HuH-7.5 (cell line): Measurements from ENCODE around the gene TEX12.
"Not testable (repeated sequence)": the region's sequence is repeated elsewhere in the genome, so short reads cannot be mapped to it uniquely, and the experiment has no call there.

ENCODE experiments used
- DNase-seq: peaks from one replicate; pipeline ENCODE4 v3.0.0; 2011; ENCODE audit warnings: low spot score

TEX12 gene, protein sequence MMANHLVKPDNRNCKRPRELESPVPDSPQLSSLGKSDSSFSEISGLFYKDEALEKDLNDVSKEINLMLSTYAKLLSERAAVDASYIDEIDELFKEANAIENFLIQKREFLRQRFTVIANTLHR

DNA sequence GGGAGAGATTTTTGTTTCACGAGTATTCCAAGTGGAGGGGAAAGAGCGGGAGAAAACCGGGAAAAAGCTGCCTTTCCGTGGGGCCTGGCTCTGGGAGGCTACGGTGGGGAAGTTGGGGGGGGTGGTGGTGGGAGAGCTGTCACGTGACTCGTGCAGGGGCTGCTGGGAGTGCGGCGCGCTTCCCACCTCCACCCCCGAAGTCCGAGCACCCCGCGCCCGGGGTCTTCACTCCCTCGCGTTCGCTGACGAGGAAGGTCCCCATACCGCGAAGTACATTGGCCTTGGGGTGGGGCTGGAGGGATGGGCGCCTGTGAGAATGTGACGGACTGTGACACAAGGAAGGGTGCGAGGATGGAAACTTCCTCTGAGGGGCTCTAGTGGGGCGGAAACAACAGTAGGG is at the start of gene TEX12:
TEX12 (plus strand) TSS at position 228 of the 400 bp plus-strand sequence. CDS start 1,897 bp downstream, outside the sequence.
- DNase-seq = no peak

- no peak for DNase-seq
Observed at GRCh38 chr11:112118176-112118575, 49.0 kb upstream of the TEX12 start.

- no peak for DNase-seq
Observed at GRCh38 chr11:112121981-112122615, 45.1 kb upstream of the TEX12 start.

GRCh38 chr11:112123129-112123528 is 44.0 kb upstream of the TEX12 start:
- no peak for DNase-seq

GRCh38 chr11:112127056-112127455 is 40.1 kb upstream of the TEX12 start:
- DNase-seq = no peak

- DNase-seq = no peak
Observed at GRCh38 chr11:112128483-112129121, 38.6 kb upstream of the TEX12 start.

DNA sequence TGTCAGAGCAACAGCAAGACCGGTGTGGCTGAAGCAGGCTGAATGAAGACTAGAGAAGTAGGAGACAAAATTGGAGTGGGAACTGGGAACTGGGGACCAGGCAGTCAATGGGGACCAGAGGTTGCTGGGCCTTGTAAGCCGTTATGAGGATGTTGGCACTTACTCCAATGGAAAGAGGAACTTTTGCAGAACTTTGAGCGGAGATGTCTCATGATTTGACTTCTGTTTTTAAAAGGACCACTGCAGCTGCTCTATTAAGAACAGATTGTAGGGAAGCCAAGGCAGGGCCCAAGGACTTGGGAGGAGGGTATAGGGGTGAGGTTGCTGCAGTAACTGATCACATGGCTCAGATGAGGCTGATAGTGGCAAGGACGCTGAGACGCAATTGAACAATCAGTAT is 37.5 kb upstream of the TEX12 start:
- no peak for DNase-seq

DNA sequence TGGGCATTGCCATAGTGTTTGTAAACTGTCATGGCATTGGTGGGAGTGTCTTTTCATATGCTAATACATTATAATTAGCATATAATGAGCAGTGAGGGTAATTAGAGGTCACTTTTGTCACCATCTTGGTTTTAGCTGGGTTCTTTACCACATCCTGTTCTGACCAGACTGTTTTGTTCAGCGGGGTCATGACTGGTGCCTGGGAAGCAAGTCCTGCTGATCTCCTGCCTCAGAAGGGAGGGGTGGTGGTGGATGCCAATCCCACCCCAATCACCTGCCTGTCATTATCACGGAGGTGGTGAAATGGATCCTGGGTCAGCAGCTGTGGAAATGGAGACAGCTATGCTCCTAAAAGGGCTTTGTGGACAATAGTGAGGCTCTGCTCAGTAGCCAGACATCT is 34.4 kb upstream of the TEX12 start:
- DNase-seq = no peak

- no peak for DNase-seq
Observed at GRCh38 chr11:112134473-112134872, 32.7 kb upstream of the TEX12 start.

- DNase-seq = no peak
Observed at GRCh38 chr11:112143597-112143996, 23.6 kb upstream of the TEX12 start.

- no peak for DNase-seq
Observed at GRCh38 chr11:112150517-112150916, 16.7 kb upstream of the TEX12 start.

- no peak for DNase-seq
Observed at GRCh38 chr11:112156153-112156955, 10.8 kb upstream of the TEX12 start.

DNA sequence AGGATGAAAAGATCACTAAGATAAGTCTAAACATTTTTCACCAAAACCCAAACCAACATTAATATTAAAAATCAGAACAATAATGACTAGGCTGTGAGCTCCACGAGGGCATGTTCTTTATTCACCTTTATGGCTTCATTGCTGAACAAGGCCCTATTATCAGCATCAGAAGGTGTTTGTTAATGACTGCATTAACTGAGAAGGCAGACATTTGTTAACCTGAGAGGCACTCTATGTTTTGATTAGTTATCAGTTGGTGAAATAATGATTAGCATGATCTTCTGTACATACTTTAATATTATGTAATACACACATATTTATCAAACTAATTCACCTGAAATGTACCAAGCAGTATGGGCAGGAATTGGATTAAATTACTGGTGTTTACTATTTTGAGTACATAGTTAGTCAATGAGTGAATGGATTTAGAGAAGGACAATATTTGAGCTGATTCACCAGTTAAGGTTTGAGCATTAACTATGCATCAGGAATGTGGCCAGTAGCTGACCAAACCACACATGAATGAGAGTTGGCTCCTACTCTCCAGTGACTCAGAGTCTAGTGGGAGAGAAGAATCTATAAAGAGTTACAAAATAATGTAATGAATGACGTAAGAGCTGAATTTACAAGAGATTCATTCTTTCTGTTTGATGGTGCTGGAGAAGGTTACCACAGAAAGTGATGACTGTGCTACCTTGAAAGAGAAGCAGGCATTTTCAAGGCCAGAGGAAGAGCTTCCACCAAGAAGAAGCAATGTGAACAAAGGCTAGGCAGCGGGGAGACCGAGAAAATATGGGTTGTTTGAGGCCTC is 10.0 kb upstream of the TEX12 start:
- DNase-seq = no peak

DNA sequence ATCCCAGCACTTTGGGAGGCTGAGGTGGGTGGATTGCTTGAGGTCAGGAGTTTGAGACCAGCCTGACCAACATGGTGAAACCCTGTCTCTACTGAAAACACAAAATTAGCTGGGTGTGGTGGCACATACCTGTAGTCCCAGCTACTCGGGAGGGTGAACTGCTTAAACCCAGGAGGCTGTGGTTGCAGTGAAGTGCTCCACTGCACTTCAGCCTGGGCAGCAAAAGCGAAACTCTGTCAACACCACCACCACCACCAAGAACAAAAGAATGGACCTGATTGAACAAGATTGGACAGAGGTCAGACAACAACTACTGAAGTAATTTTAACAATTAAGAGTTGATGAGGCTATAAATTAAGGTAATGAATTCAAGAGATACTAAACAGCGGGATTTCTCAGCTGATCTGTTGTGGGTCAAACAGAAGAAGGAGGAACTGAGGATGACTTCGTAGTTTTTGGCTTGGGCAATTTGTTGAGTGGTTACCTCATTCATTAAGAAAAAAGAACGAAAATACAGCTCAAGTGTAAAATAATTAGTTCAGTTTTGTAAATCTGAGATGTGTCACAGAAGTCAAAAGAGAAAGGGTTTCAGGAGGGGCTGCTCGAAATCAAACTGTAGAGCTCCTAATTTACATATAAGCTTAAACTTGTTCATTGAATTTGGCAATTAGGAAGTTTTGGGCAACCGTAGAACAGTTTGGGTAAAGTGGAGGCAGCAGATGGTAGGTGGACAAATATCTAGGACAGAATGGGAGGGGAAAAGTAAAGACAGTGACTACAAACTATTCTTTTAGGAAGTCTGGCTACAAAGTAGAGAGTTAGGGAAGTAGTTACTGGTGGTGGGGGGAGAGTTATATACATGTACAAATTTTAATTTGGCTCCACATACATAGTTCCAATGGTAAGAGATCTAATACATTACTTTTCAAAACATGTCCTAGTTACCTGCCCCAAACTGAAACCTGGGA is 7.8 kb upstream of the TEX12 start:
- DNase-seq = no peak

DNA sequence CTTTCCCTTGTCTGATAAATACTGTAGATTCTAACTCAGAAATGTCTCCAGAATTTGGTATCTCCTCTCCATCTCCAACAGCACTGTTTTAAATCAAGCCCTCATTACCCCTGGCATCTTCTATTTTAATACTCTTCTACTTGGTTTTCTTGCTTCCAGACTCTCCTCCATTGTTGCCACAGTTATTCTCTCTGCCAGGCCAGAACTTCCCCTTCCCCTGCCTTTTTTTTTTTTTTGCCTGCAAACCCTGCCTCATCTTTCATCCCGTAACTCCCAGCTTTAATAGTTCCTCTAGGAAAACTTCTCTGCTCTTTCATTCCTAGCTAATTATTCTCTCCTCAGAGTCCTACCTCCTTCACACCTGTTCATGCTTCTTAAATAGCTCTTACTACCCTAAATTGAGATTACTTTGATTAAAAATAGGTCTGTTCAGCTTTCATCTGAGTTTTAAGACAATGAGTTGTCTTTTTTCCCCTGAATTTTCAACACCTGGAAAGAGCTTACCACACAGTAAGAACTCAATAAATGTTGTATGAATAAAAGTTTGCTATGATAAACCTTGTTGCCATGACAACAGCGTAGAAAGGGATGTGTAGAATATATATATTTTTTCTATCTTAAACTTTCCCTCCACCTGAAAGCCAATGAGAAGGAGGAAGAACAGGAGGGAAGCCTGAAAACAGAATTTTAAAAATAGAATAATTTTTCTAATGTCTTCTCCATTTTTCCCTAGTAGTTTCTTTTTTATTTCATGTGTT is 6.9 kb upstream of the TEX12 start:
- DNase-seq = no peak

DNA sequence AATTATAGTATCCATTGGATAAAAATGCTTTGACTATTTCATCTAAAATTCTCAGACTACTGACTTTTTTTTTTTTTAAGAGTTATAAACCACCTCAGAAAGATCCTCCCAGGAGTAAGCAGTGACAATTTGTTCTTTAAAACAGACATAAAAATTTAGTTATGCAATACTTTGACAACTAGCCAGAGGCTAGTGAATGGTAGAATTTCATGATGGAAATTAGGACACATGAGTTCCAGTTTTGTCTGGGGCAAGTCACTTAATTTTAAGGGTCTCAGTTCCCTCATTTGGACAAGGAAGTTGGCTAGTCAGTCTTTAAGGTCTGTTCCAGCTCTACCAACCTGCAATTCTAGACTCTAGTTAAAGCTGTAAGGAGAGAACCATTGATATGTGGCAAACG is 6.2 kb upstream of the TEX12 start:
- no peak for DNase-seq

DNA sequence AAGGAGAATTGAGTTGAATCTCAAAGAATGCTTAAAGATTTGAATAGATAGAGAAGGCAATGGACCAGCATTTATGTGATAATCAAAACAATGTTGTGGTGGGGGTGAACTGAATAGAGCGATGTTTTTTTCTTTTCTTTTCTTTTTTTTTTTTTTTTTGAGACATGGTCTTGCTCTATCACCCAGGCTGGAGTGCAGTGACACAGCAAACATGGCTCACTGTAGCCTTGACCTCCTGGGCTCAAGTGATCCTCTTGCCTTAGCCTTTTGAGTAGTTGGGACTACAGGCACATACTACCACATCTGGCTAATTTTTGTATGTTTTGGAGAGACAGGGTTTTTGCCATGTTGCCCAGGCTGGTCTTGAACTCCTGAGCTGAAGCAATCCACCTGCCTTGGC is 5.0 kb upstream of the TEX12 start:
- DNase-seq = not testable (repeated sequence)

- DNase-seq = no peak
Observed at GRCh38 chr11:112162761-112163546, 4.2 kb upstream of the TEX12 start.
